H9 (cell line): Measurements from ENCODE around the gene TBXA2R. TPM values are rescaled to one million over a fixed set of nuclear protein-coding genes. Genes with fewer than 3 reads are reported as not detected.

Experiments
- DNase-seq: peaks from one replicate; pipeline ENCODE4 v3.0.0-alpha.2; 2017
- H2AFZ ChIP-seq: one replicate; pipeline ENCODE4 v1.6.1; 2013; ENCODE audit warnings: mild to moderate bottlenecking, low read length, control low read depth, moderate library complexity
- H2AK5ac ChIP-seq: 2 replicates; pipeline ENCODE4 v1.6.1; 2013; ENCODE audit warnings: low read length, control low read depth, mixed read lengths; ENCODE audit not compliant: insufficient read length
- H2BK120ac ChIP-seq: one replicate; pipeline ENCODE4 v1.6.1; 2013; ENCODE audit warnings: low read depth, mild to moderate bottlenecking, low read length, control low read depth, inconsistent platforms; ENCODE audit not compliant: poor library complexity, severe bottlenecking
- H2BK12ac ChIP-seq: 2 replicates; pipeline ENCODE4 v1.6.1; 2013; ENCODE audit warnings: low read length, control low read depth, mixed read lengths, low read depth; ENCODE audit not compliant: insufficient read length
- H2BK15ac ChIP-seq: 2 replicates; pipeline ENCODE4 v1.6.1; 2013; ENCODE audit warnings: low read depth, low read length, control low read depth
- H2BK20ac ChIP-seq: one replicate; pipeline ENCODE4 v1.6.1; 2013; ENCODE audit warnings: low read depth, mild to moderate bottlenecking, low read length, control low read depth, inconsistent platforms; ENCODE audit not compliant: poor library complexity, severe bottlenecking
- H2BK5ac ChIP-seq: 2 replicates; pipeline ENCODE4 v1.6.1; 2013; ENCODE audit warnings: low read length, control low read depth, mixed read lengths; ENCODE audit not compliant: insufficient read length
- H3K14ac ChIP-seq: 2 replicates; pipeline ENCODE4 v1.6.1; 2013; ENCODE audit warnings: low read length, control low read depth; ENCODE audit not compliant: insufficient read depth
- H3K18ac ChIP-seq: 2 replicates; pipeline ENCODE4 v1.6.1; 2013; ENCODE audit warnings: low read depth, mild to moderate bottlenecking, mixed read lengths, low read length, control low read depth; ENCODE audit not compliant: insufficient read length
- H3K23ac ChIP-seq: 2 replicates; pipeline ENCODE4 v1.6.1; 2013; ENCODE audit warnings: low read length, control low read depth, mixed read lengths, low read depth; ENCODE audit not compliant: insufficient read length
- H3K23me2 ChIP-seq: 2 replicates; pipeline ENCODE4 v1.6.1; 2013; ENCODE audit warnings: low read depth, mild to moderate bottlenecking, mixed read lengths, low read length, control low read depth; ENCODE audit not compliant: insufficient read length, poor library complexity, severe bottlenecking
- H3K27ac ChIP-seq: 2 replicates; pipeline ENCODE4 v1.5.1; 2013; ENCODE audit warnings: low read length, control low read depth, mixed read lengths, low read depth; ENCODE audit not compliant: insufficient read length
- H3K27me3 ChIP-seq: 2 replicates; pipeline ENCODE4 v1.6.1; 2013; ENCODE audit warnings: low read length, control low read depth, inconsistent platforms; ENCODE audit not compliant: insufficient read depth
- H3K4ac ChIP-seq: 2 replicates; pipeline ENCODE4 v1.6.1; 2013; ENCODE audit warnings: low read depth, mild to moderate bottlenecking, control low read depth, inconsistent platforms, low read length, moderate library complexity
- H3K4me1 ChIP-seq: 2 replicates; pipeline ENCODE4 v1.6.1; 2013; ENCODE audit warnings: low read length, control low read depth, inconsistent platforms; ENCODE audit not compliant: insufficient read depth
- H3K4me2 ChIP-seq: 2 replicates; pipeline ENCODE4 v1.6.1; 2013; ENCODE audit warnings: low read length, control low read depth, mixed read lengths; ENCODE audit not compliant: insufficient read length, insufficient read depth
- H3K56ac ChIP-seq: 2 replicates; pipeline ENCODE4 v1.6.1; 2013; ENCODE audit warnings: low read depth, mild to moderate bottlenecking, mixed read lengths, low read length, control low read depth; ENCODE audit not compliant: insufficient read length
- H3K79me1 ChIP-seq: 2 replicates; pipeline ENCODE4 v1.6.1; 2013; ENCODE audit warnings: low read depth, mild to moderate bottlenecking, moderate library complexity, low read length, control low read depth, inconsistent platforms; ENCODE audit not compliant: insufficient read depth, poor library complexity, severe bottlenecking
- H3K79me2 ChIP-seq: 2 replicates; pipeline ENCODE4 v1.6.1; 2013; ENCODE audit warnings: low read length, control low read depth, inconsistent platforms; ENCODE audit not compliant: insufficient read depth
- H3K9ac ChIP-seq: 2 replicates; pipeline ENCODE4 v1.6.1; 2013; ENCODE audit warnings: low read length, control low read depth, mixed read lengths; ENCODE audit not compliant: insufficient read length; ENCODE audit errors: extremely low read depth
- H3K9me3 ChIP-seq: one replicate; pipeline ENCODE4 v1.6.1; 2013; ENCODE audit warnings: low read depth, low read length, inconsistent platforms; ENCODE audit not compliant: control insufficient read depth
- H3T11ph ChIP-seq: one replicate; pipeline ENCODE4 v1.6.1; 2013; ENCODE audit warnings: mild to moderate bottlenecking, low read length, control low read depth, inconsistent platforms
- H4K20me1 ChIP-seq: one replicate; pipeline ENCODE4 v1.6.1; 2013; ENCODE audit not compliant: control insufficient read depth, insufficient read length, insufficient read depth
- H4K5ac ChIP-seq: 2 replicates; pipeline ENCODE4 v1.6.1; 2013; ENCODE audit warnings: low read depth, mild to moderate bottlenecking, mixed read lengths, low read length, control low read depth; ENCODE audit not compliant: insufficient read length
- H4K8ac ChIP-seq: replicated peaks from 2 replicates; pipeline ENCODE4 v1.6.1; 2013; ENCODE audit warnings: low read length, control low read depth, mixed read lengths, low read depth; ENCODE audit not compliant: insufficient read length
- H4K91ac ChIP-seq: 2 replicates; pipeline ENCODE4 v1.6.1; 2013; ENCODE audit warnings: low read depth, mild to moderate bottlenecking, moderate library complexity, mixed read lengths, low read length, control low read depth; ENCODE audit not compliant: insufficient read length
- H3K27ac Mint-ChIP-seq, 3 experiments: 2 replicates in 2 of 3; 3 replicates in 1 of 3; pipeline ENCODE4 v1.8.0; 2020 to 2021; ENCODE audit warnings: mixed read lengths in 3 of 3, mild to moderate bottlenecking in 1 of 3, moderate library complexity in 1 of 3
- H3K27me3 Mint-ChIP-seq: 2 replicates; pipeline ENCODE4 v1.8.0; 2021; ENCODE audit warnings: low read depth, mild to moderate bottlenecking, moderate library complexity, mixed read lengths
- H3K36me3 Mint-ChIP-seq, 3 experiments: 2 replicates in 2 of 3; 3 replicates in 1 of 3; pipeline ENCODE4 v1.8.0; 2020 to 2021; ENCODE audit warnings: low read depth in 3 of 3, mixed read lengths in 3 of 3; ENCODE audit not compliant: insufficient read depth in 1 of 3
- H3K4me1 Mint-ChIP-seq, 2 experiments: 2 replicates each; pipeline ENCODE4 v1.8.0; 2020; ENCODE audit warnings: mixed read lengths in 2 of 2
- H3K4me3 Mint-ChIP-seq, 2 experiments: 2 replicates in 1 of 2; 3 replicates in 1 of 2; pipeline ENCODE4 v1.8.0; 2020 to 2021; ENCODE audit warnings: mild to moderate bottlenecking in 2 of 2, mixed read lengths in 2 of 2, moderate library complexity in 1 of 2
- H3K9me3 Mint-ChIP-seq, 2 experiments: 2 replicates in 1 of 2; 3 replicates in 1 of 2; pipeline ENCODE4 v1.8.0; 2020; ENCODE audit warnings: mild to moderate bottlenecking in 2 of 2, mixed read lengths in 2 of 2, moderate library complexity in 1 of 2
- WGBS: extraction: QIAGEN DNeasy Blood & Tissue Kit; methylation state at CpG from one replicate; pipeline ENCODE4 v1.1.7; 2013; ENCODE audit warnings: missing lambda C conversion rate, low lambda C conversion rate, mixed read lengths; ENCODE audit not compliant: insufficient read length; ENCODE audit errors: extremely low coverage; 5-methylcytosine and 5-hydroxymethylcytosine counted together
- total RNA-seq: library from RNA; stranded (reverse); gene quantifications from 2 replicates; pipeline ENCODE4 v1.2.1, GENCODE V29; 2021
- TF ChIP-seq, protein P1 (sequence below): fragments of 200-600 bp; sonication (generic); conservative IDR thresholded peaks from 3 replicates; pipeline ENCODE4 v1.8.0; 2021; ENCODE audit warnings: antibody characterized with exemption, mild to moderate bottlenecking

Gene TBXA2R
- total RNA-seq, 1 experiment from 2014 or later = 0.63 TPM

DNA sequence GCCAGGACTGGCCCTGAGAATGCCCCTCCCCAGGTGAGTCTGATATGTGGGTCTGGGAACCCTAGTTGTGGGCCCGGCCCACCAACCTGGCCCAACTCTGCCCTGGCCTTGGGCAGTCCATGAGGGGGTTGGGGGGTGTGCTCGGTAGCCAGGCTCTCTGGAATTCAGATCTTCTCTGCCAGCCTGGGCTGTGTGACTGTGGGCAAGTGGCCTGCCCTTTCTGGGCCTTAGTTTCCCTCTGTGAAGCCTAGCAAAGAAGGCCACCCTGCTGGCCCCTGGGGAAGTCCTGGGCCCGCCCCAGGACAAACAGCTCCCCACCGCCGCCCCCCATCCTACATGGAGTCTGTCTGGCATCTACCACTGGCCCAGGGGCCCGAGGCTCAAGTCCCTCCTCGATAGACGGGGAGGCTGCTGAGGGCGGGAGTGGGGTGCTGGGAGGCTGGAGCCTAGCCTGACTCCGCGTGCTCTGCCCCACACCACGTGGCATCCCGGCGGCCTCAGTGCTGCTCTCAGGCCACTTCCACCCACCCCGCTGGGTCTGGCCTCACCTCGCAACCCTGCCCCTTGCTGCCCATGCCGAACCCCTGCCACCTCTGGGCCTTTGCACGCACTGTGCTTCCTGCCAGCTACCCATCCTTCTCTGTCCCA lies 8.3 kb upstream of the TBXA2R start:
- H3T11ph ChIP-seq = no peak overlapping the region
- H3K4me1 Mint-ChIP-seq = no peaks in the 10 kb centered on the region

More for the DNA sequence above, 8.3 kb upstream of the TBXA2R start:
- H3K4me2 ChIP-seq = no peak overlapping the region
- no peak overlapping the region for H2BK5ac ChIP-seq
- H3K4ac ChIP-seq = no peak overlapping the region
- no peak overlapping the region for H3K14ac ChIP-seq
- no peak overlapping the region for H3K9ac ChIP-seq
- H3K79me1 ChIP-seq = no peaks in the 10 kb centered on the region
- H3K23ac ChIP-seq = no peak overlapping the region
- H3K27me3 ChIP-seq = no peaks in the 10 kb centered on the region
- no peak overlapping the region for H4K8ac ChIP-seq
- no peak overlapping the region for H2BK20ac ChIP-seq
- H3K23me2 ChIP-seq = no peaks in the 10 kb centered on the region
- no peaks in the 10 kb centered on the region for H3K79me2 ChIP-seq
- Mint-ChIP-seq H3K27ac (no peak overlapping the region; a peak in 1 of 7 replicates), H3K4me3 (no peak overlapping the region), H3K36me3 (peaks cover 7 to 17% (median 15%) of the 10 kb centered on the region in 3 experiments; a peak in 6 of 7 replicates), H3K27me3 (no peaks in the 10 kb centered on the region), H3K9me3 (no peaks in the 10 kb centered on the region)
- no peak overlapping the region for H4K5ac ChIP-seq
- H3K4me1 ChIP-seq = no peaks in the 10 kb centered on the region
- H2AFZ ChIP-seq = no peak overlapping the region
- no peak for DNase-seq
- H3K18ac ChIP-seq = no peak overlapping the region
- H2BK12ac ChIP-seq = no peak overlapping the region
- H4K91ac ChIP-seq = no peak overlapping the region
- H2BK120ac ChIP-seq = no peak overlapping the region
- no peak overlapping the region for H3K27ac ChIP-seq
- H3K56ac ChIP-seq = no peak overlapping the region
- H2BK15ac ChIP-seq = no peak overlapping the region
- WGBS = no CpG with 5 or more reads among the region's 18 CpGs
- peaks cover 3% of the 10 kb centered on the region for H4K20me1 ChIP-seq
- H3K9me3 ChIP-seq = no peaks in the 10 kb centered on the region
- no peak overlapping the region for H2AK5ac ChIP-seq
- TF ChIP-seq, protein P1, sequence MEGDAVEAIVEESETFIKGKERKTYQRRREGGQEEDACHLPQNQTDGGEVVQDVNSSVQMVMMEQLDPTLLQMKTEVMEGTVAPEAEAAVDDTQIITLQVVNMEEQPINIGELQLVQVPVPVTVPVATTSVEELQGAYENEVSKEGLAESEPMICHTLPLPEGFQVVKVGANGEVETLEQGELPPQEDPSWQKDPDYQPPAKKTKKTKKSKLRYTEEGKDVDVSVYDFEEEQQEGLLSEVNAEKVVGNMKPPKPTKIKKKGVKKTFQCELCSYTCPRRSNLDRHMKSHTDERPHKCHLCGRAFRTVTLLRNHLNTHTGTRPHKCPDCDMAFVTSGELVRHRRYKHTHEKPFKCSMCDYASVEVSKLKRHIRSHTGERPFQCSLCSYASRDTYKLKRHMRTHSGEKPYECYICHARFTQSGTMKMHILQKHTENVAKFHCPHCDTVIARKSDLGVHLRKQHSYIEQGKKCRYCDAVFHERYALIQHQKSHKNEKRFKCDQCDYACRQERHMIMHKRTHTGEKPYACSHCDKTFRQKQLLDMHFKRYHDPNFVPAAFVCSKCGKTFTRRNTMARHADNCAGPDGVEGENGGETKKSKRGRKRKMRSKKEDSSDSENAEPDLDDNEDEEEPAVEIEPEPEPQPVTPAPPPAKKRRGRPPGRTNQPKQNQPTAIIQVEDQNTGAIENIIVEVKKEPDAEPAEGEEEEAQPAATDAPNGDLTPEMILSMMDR = no peak
